Right lobe of liver (tissue), 6 donors: ENCODE data around the gene TSC22D1. TPM values are rescaled to one million over a fixed set of nuclear protein-coding genes. Genes with fewer than 3 reads are reported as not detected.
A peak's percentile ranks its signal among the peaks of the same experiment; 100 is the strongest.

ENCODE experiments used
- ATAC-seq, 4 donors: fragments of 200-7000 bp; cut with Tn5 transposase; one replicate each; pipeline ENCODE4 v1.9.1; 2020; ENCODE audit warnings: mild to moderate bottlenecking in 4 of 4, moderate library complexity in 4 of 4
- DNase-seq, 3 donors: peaks; one replicate each; pipeline ENCODE4 v3.0.0-alpha.2; 2020
- H3K27ac ChIP-seq, 3 donors: fragments of 200-600 bp; one replicate each; pipeline ENCODE4 v1.8.0; 2022
- H3K27me3 ChIP-seq, 2 donors: fragments of 200-600 bp; one replicate each; pipeline ENCODE4 v1.8.0; 2022
- H3K36me3 ChIP-seq, 4 donors: fragments of 200-600 bp; sonication (generic) in 1 of 4; one replicate each; pipeline versions ENCODE4 v1.5.1 to v1.8.0; 2017 to 2022; ENCODE audit warnings: control low read depth in 1 of 4
- H3K4me1 ChIP-seq, 4 donors: fragments of 200-600 bp; sonication (generic) in 1 of 4; one replicate each; pipeline versions ENCODE4 v1.5.1 to v1.8.0; 2017 to 2022; ENCODE audit warnings: control low read depth in 1 of 4
- H3K4me3 ChIP-seq, 3 donors: fragments of 200-600 bp; one replicate each; pipeline ENCODE4 v1.8.0; 2022
- H3K9me3 ChIP-seq, 4 donors: fragments of 200-600 bp; sonication (generic) in 1 of 4; one replicate each; pipeline versions ENCODE4 v1.5.1 to v1.8.0; 2017 to 2022; ENCODE audit warnings: control low read depth in 1 of 4
- CTCF ChIP-seq, 4 donors: fragments of 200-600 bp in 3 of 4; fragments of 450-650 bp in 1 of 4; IDR thresholded peaks; one replicate each; pipeline versions ENCODE4 v1.5.1 to v1.8.0; 2016 to 2022; ENCODE audit warnings: antibody characterized with exemption in 4 of 4, mild to moderate bottlenecking in 2 of 4
- POLR2A ChIP-seq: fragments of 450-650 bp; IDR thresholded peaks from one replicate; pipeline ENCODE4 v1.6.1; 2017; ENCODE audit warnings: antibody characterized with exemption, mild to moderate bottlenecking
- WGBS: methylation state at CpG from one replicate; pipeline ENCODE4 v1.1.6; 2018; ENCODE audit warnings: low coverage, low lambda C conversion rate; ENCODE audit not compliant: insufficient coverage; ENCODE audit errors: missing lambda C conversion rate; 5-methylcytosine and 5-hydroxymethylcytosine counted together
- intact Hi-C, 2 donors: fragments of 100-400 bp; cut with DNase I; formaldehyde crosslinking; loops; one replicate each; pipeline versions ENCODE4 v1.11.2 to v1.14.1; 2022
- total RNA-seq, 6 experiments: library from RNA; depleted of rRNA in 2 of 6; stranded (reverse); fragments of >200 nt in 2 of 6; fragmentation: NEBNext Ultra II Directional in 3 of 6; extraction: Animal tissue kit (Norgen Biotek cat#: 25700) in 3 of 6; gene quantifications; one replicate each; pipeline versions ENCODE4 v1.1.0 to v1.2.4, GENCODE V29; 2016 to 2023
- donor health status: DM: no; HTN: yes; CAD: no.
- donor health status: DM: no; HTN: no; CAD: no.
- donor health status: DM: no; HTN: no; CAD: no.
- donor health status: DM: no; HTN: yes; CAD: no.
- donor health status: DM: no; HTN: yes; CAD: no.

The TSC22D1 gene
- total RNA-seq, 6 experiments from 2014 or later = 21.2 to 44.4 (median 27.9) TPM

GRCh38 chr13:44575035-44575434 is 1.1 kb downstream of the TSC22D1 start:
- Histone ChIP-seq H3K4me1 (no peaks in the 10 kb centered on the region), H3K4me3 (no peak overlapping the region), H3K9me3 (no peaks in the 10 kb centered on the region), H3K27ac (no peak overlapping the region), H3K36me3 (no peaks in the 10 kb centered on the region), H3K27me3 (peaks cover 0 to 6% of the 10 kb centered on the region in 2 donors)
- DNase-seq = no peak
- ATAC-seq = no peak
- intact Hi-C loops = no loop called here
- 82% methylated on average over 1 of the region's 1 CpG for WGBS
- TF ChIP-seq POLR2A (no peak), CTCF (IDR thresholded peaks at IDR 0.05) (no peak)

GRCh38 chr13:44574466-44574855 is 1.7 kb downstream of the TSC22D1 start:
- intact Hi-C loops = no loop called here
- Histone ChIP-seq H3K36me3 (no peaks in the 10 kb centered on the region), H3K4me3 (no peak overlapping the region), H3K9me3 (no peaks in the 10 kb centered on the region), H3K4me1 (no peaks in the 10 kb centered on the region), H3K27ac (no peak overlapping the region), H3K27me3 (peaks cover 0 to 6% of the 10 kb centered on the region in 2 donors)
- ATAC-seq (no peak), DNase-seq (no peak)
- TF ChIP-seq POLR2A = no peak
- WGBS = 60% methylated on average over 1 of the region's 1 CpG

GRCh38 chr13:44573790-44574465 is 2.2 kb downstream of the TSC22D1 start:
- H3K4me3 ChIP-seq = no peak overlapping the region
- 83% methylated on average over 2 of the region's 4 CpGs for WGBS

GRCh38 chr13:44573071-44573470 is 3.1 kb downstream of the TSC22D1 start:
- H3K27ac ChIP-seq = no peak overlapping the region
- 78% methylated on average over 6 of the region's 7 CpGs for WGBS
- no peak for DNase-seq
- ATAC-seq = no peak
- H3K36me3 ChIP-seq = no peaks in the 10 kb centered on the region
- no peak overlapping the region for H3K4me3 ChIP-seq
- H3K9me3 ChIP-seq = no peaks in the 10 kb centered on the region
- no peak for TF ChIP-seq POLR2A
- no peak for TF ChIP-seq CTCF (IDR thresholded peaks at IDR 0.05)
- no peaks in the 10 kb centered on the region for H3K4me1 ChIP-seq
- intact Hi-C loops = no loop called here
- peaks cover 0 to 6% of the 10 kb centered on the region in 2 donors for H3K27me3 ChIP-seq

More at GRCh38 chr13:44573790-44574465, 2.2 kb downstream of the TSC22D1 start:
- intact Hi-C loops = no loop called here
- Histone ChIP-seq H3K36me3 (no peaks in the 10 kb centered on the region), H3K4me1 (no peaks in the 10 kb centered on the region), H3K27ac (no peak overlapping the region), H3K9me3 (no peaks in the 10 kb centered on the region), H3K27me3 (peaks cover 0 to 6% of the 10 kb centered on the region in 2 donors)
- no peak for ATAC-seq
- peak; percentile 8 to 20 (median 10) for TF ChIP-seq CTCF (IDR thresholded peaks at IDR 0.05)
- TF ChIP-seq POLR2A = no peak
- DNase-seq = no peak

- no peaks in the 10 kb centered on the region for H3K4me1 ChIP-seq
- no peaks in the 10 kb centered on the region for H3K9me3 ChIP-seq
- intact Hi-C loops = no loop called here
- TF ChIP-seq POLR2A (no peak), CTCF (IDR thresholded peaks at IDR 0.05) (no peak)
- no peak overlapping the region for H3K27ac ChIP-seq
- DNase-seq (no peak), ATAC-seq (no peak)
- no peaks in the 10 kb centered on the region for H3K36me3 ChIP-seq
- no peak overlapping the region for H3K4me3 ChIP-seq
- H3K27me3 ChIP-seq = no peaks in the 10 kb centered on the region
Observed at GRCh38 chr13:44566601-44567000, 9.5 kb downstream of the TSC22D1 start.
